Spleen (tissue), 11 donors: ENCODE measurements around the gene KIF5A. TPM values are rescaled to one million over a fixed set of nuclear protein-coding genes. Genes with fewer than 3 reads are reported as not detected.

Source experiments
- DNase-seq: peaks from one replicate; pipeline ENCODE4 v3.0.0-alpha.2; 2020
- H3K27ac ChIP-seq, 8 donors: fragments of 200-600 bp; sonication (generic) in 7 of 8; 1 replicate in 4 of 8; 2 replicates in 4 of 8; pipeline versions ENCODE4 v1.5.0 to v1.8.0; 2016 to 2021; ENCODE audit warnings: inconsistent platforms in 4 of 8, mild to moderate bottlenecking in 4 of 8, moderate library complexity in 1 of 8
- H3K27me3 ChIP-seq, 7 donors: fragments of 200-600 bp; sonication (generic) in 6 of 7; replicated peaks in 1 of 7; 1 replicate in 4 of 7; 2 replicates in 3 of 7; pipeline versions ENCODE4 v1.5.0 to v1.8.0; 2016 to 2021; ENCODE audit warnings: inconsistent platforms in 3 of 7, mild to moderate bottlenecking in 1 of 7
- H3K36me3 ChIP-seq, 6 donors: fragments of 200-600 bp; sonication (generic) in 5 of 6; 1 replicate in 4 of 6; 2 replicates in 2 of 6; pipeline versions ENCODE4 v1.5.0 to v1.8.0; 2016 to 2021; ENCODE audit warnings: inconsistent platforms in 2 of 6
- H3K4me1 ChIP-seq, 6 donors: fragments of 200-600 bp; sonication (generic) in 5 of 6; 1 replicate in 3 of 6; 2 replicates in 3 of 6; pipeline versions ENCODE4 v1.5.0 to v1.8.0; 2016 to 2021; ENCODE audit warnings: inconsistent platforms in 3 of 6
- H3K4me3 ChIP-seq, 8 donors: fragments of 200-600 bp; sonication (generic) in 7 of 8; 1 replicate in 4 of 8; 2 replicates in 4 of 8; pipeline versions ENCODE4 v1.5.0 to v1.8.0; 2016 to 2021; ENCODE audit warnings: inconsistent platforms in 4 of 8, mild to moderate bottlenecking in 4 of 8, moderate library complexity in 2 of 8
- H3K9me3 ChIP-seq, 8 donors: fragments of 200-600 bp; sonication (generic) in 7 of 8; 1 replicate in 4 of 8; 2 replicates in 4 of 8; pipeline versions ENCODE4 v1.5.0 to v1.8.0; 2016 to 2021; ENCODE audit warnings: inconsistent platforms in 4 of 8
- CTCF ChIP-seq, 11 experiments: fragments of 200-600 bp in 7 of 11; fragments of 450-650 bp in 4 of 11; sonication (generic) in 4 of 11; IDR thresholded peaks in 8 of 11; conservative IDR thresholded peaks in 3 of 11; 1 replicate in 7 of 11; 2 replicates in 4 of 11; pipeline versions ENCODE4 v1.4.0 to v1.8.0; 2016 to 2021; ENCODE audit warnings: antibody characterized with exemption in 11 of 11, inconsistent platforms in 4 of 11, mild to moderate bottlenecking in 1 of 11
- POLR2A ChIP-seq, 3 donors: fragments of 450-650 bp; IDR thresholded peaks; one replicate each; pipeline ENCODE4 v1.5.1; 2017; ENCODE audit warnings: antibody characterized with exemption in 3 of 3, mild to moderate bottlenecking in 1 of 3
- POLR2AphosphoS5 ChIP-seq, 3 donors: sonication (generic); formaldehyde crosslinking; IDR thresholded peaks; one replicate each; pipeline ENCODE4 v1.5.1; 2017; ENCODE audit warnings: antibody characterized with exemption in 3 of 3
- WGBS, 5 donors: extraction: QIAGEN DNeasy Blood & Tissue Kit in 3 of 5; methylation state at CpG; one replicate each; pipeline versions ENCODE4 v1.1.5 to v1.1.7; 2013 to 2018; 5-methylcytosine and 5-hydroxymethylcytosine counted together
- intact Hi-C: fragments of 100-400 bp; cut with DNase I; formaldehyde crosslinking; loops from one replicate; pipeline ENCODE4 v1.15.0; 2023; ENCODE audit warnings: low total_unique reads
- polyA plus RNA-seq, 3 donors: library from polyadenylated mRNA; stranded (reverse); fragments of 200-250 nt; gene quantifications; one replicate each; pipeline ENCODE4 v1.2.1, GENCODE V29; 2013
- total RNA-seq, 7 donors: library from RNA; depleted of rRNA in 3 of 7; stranded (reverse); fragments of >200 nt in 3 of 7; fragmentation: NEBNext Ultra II Directional in 4 of 7; extraction: Animal tissue kit (Norgen Biotek cat#: 25700) in 4 of 7; gene quantifications; one replicate each; pipeline versions ENCODE4 v1.1.0 to v1.2.1, GENCODE V29; 2016 to 2021
- donor health status: healthy with polysubstance abuse.
- donor health status: DM: no; HTN: no; CAD: no; lungs with moderate emphysema.
- donor health status: DM: no; HTN: no; CAD: no.
- donor health status: Bipolar disorder and iron deficiency.
- donor health status: healthy.
- donor health status: DM: no; HTN: no; CAD: no.
- donor health status: DM: yes; HTN: yes; CAD: no.

KIF5A gene
- total and polyA plus RNA-seq, 10 donors = 0.07 to 0.76 (median 0.13) TPM; not detected in 1

- intact Hi-C loops = no loop called here
Observed at GRCh38 chr12:57630891-57631433, 81.1 kb downstream of the KIF5A start.

DNA sequence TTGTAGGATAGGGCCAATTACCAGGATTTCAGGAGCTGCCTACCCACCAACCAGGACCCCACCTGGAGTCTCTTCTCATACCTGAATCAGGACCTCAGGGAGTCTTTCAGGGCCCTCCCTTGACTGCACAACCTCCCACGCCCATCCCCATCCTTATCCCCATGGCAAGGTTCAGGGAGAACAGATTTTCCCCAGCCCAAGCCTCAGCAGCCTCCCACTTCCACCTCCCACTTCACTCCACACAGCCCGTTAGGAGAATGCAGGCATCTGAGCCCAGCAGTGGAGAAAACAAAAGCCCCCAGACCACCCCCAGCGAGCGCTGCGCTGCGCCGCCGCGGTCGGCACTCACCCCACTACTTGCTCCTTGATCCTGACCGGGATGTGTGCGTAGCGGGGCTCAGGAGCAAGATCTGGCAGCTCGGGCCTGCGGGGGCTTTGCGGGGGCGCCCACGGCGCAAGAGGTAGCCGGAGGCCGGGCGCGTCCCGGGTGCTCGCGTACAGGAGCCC is 81.8 kb downstream of the KIF5A start:
- H3K27ac ChIP-seq = no peak overlapping the region
- TF ChIP-seq POLR2A (IDR thresholded peaks at IDR 0.05) (no peak), POLR2AphosphoS5 (IDR thresholded peaks at IDR 0.05) (no peak), CTCF (IDR thresholded peaks at IDR 0.05 in 8 of 11, conservative IDR thresholded peaks at IDR 0.05 in 3 of 11) (no peak)
- H3K27me3 ChIP-seq = peaks cover 15 to 92% (median 62%) of the 10 kb centered on the region in 7 donors
- peak overlapping the region in 5 of 8 donors; percentile 41 to 79 (median 48) for H3K4me3 ChIP-seq
- 8 to 14% (median 12%) methylated on average over 26 of the region's 26 CpGs for WGBS, 5 donors
- DNase-seq = no peak
- H3K36me3 ChIP-seq = no peaks in the 10 kb centered on the region
- intact Hi-C loops = no loop called here
- peaks cover 16 to 41% (median 36%) of the 10 kb centered on the region in 6 donors for H3K4me1 ChIP-seq
- no peaks in the 10 kb centered on the region for H3K9me3 ChIP-seq

More at GRCh38 chr12:57630891-57631433, 81.1 kb downstream of the KIF5A start:
- Histone ChIP-seq H3K4me1 (peaks cover 16 to 41% (median 36%) of the 10 kb centered on the region in 6 donors), H3K27me3 (peaks cover 15 to 96% (median 64%) of the 10 kb centered on the region in 7 donors), H3K4me3 (no peak overlapping the region), H3K36me3 (no peaks in the 10 kb centered on the region), H3K27ac (no peak overlapping the region), H3K9me3 (no peaks in the 10 kb centered on the region)
- no peak for TF ChIP-seq POLR2AphosphoS5 (IDR thresholded peaks at IDR 0.05)
- WGBS, 5 donors = 54 to 76% (median 70%) methylated on average over 2 to 6 of the region's 6 CpGs
- DNase-seq = no peak

- intact Hi-C loops = no loop called here
- H3K4me3 ChIP-seq = peak overlapping the region; percentile 41 to 79 (median 53)
- H3K36me3 ChIP-seq = no peaks in the 10 kb centered on the region
- 1 to 2% (median 1%) methylated on average over 44 to 67 of the region's 67 CpGs for WGBS, 5 donors
- TF ChIP-seq POLR2A (IDR thresholded peaks at IDR 0.05) (no peak), CTCF (IDR thresholded peaks at IDR 0.05 in 8 of 11, conservative IDR thresholded peaks at IDR 0.05 in 3 of 11) (no peak), POLR2AphosphoS5 (IDR thresholded peaks at IDR 0.05) (no peak)
- peaks cover 15 to 90% (median 55%) of the 10 kb centered on the region in 7 donors for H3K27me3 ChIP-seq
- no peaks in the 10 kb centered on the region for H3K9me3 ChIP-seq
- no peak for DNase-seq
- no peak overlapping the region for H3K27ac ChIP-seq
- H3K4me1 ChIP-seq = peaks cover 16 to 35% (median 32%) of the 10 kb centered on the region in 6 donors
Observed at GRCh38 chr12:57632073-57632957, 82.5 kb downstream of the KIF5A start.

GRCh38 chr12:57632958-57633840 is 83.4 kb downstream of the KIF5A start, which contains the start of gene B4GALNT1:
TSS of gene B4GALNT1 (minus strand) at chr12:57633201. CDS start at chr12:57632132, 1,069 bp downstream.
- intact Hi-C loops = no loop called here
- H3K4me3 ChIP-seq = peak within 1 kb of the TSS; percentile 41 to 79 (median 53)
- H3K27me3 ChIP-seq = peaks cover 7 to 82% (median 47%) of the 10 kb centered on the region in 7 donors
- no peaks in the 10 kb centered on the region for H3K9me3 ChIP-seq
- 2 to 4% (median 2%) methylated on average over 30 to 58 of the region's 58 CpGs for WGBS, 5 donors
- peak; percentile 90 for DNase-seq
- peaks cover 12 to 26% (median 23%) of the 10 kb centered on the region in 6 donors for H3K4me1 ChIP-seq
- H3K36me3 ChIP-seq = no peaks in the 10 kb centered on the region
- no peak within 1 kb of the TSS for H3K27ac ChIP-seq
- no peak for TF ChIP-seq POLR2A (IDR thresholded peaks at IDR 0.05)
- TF ChIP-seq POLR2AphosphoS5 (IDR thresholded peaks at IDR 0.05) = peak; percentile 19 to 68 (median 51)
- TF ChIP-seq CTCF (IDR thresholded peaks at IDR 0.05 in 8 of 11, conservative IDR thresholded peaks at IDR 0.05 in 3 of 11) = peak; percentile 67 to 92 (median 87)
